Activated T-cell treated with anti-CD3 and anti-CD28 coated beads, Interleukin-2, amount 50 U/mL, for 4 hours (primary cell): ENCODE data around the gene BCKDHB. TPM values are rescaled to one million over a fixed set of nuclear protein-coding genes. Genes with fewer than 3 reads are reported as not detected.

Experiments
- ATAC-seq, 2 donors: fragments of 200-7000 bp; cut with Tn5 transposase; one replicate each; pipeline ENCODE4 v1.10.0; 2021
- DNase-seq: peaks from one replicate; pipeline ENCODE4 v3.0.0-alpha.2; 2020
- H3K27me3 Mint-ChIP-seq: one replicate; pipeline ENCODE4 v1.8.0; 2021; ENCODE audit warnings: low read depth, mixed read lengths
- H3K36me3 Mint-ChIP-seq: one replicate; pipeline ENCODE4 v1.8.0; 2022; ENCODE audit warnings: mixed read lengths; ENCODE audit not compliant: insufficient read depth
- H3K4me1 Mint-ChIP-seq: one replicate; pipeline ENCODE4 v1.8.0; 2021; ENCODE audit warnings: low read depth, mixed read lengths
- H3K4me3 Mint-ChIP-seq: one replicate; pipeline ENCODE4 v1.8.0; 2021; ENCODE audit warnings: mild to moderate bottlenecking, moderate library complexity, mixed read lengths
- H3K9me3 Mint-ChIP-seq: one replicate; pipeline ENCODE4 v1.8.0; 2021; ENCODE audit warnings: mixed read lengths
- total RNA-seq, 3 donors: library from RNA; stranded (reverse); gene quantifications; one replicate each; pipeline ENCODE4 v1.2.1, GENCODE V29; 2021

The BCKDHB gene
- total RNA-seq, 3 donors from 2014 or later, result 7.0 to 9.3 (median 8.0) TPM

GRCh38 chr6:80165819-80166218, 59.3 kb downstream of the BCKDHB start:
- H3K4me1 Mint-ChIP-seq, result peaks cover 15% of the 10 kb centered on the region

GRCh38 chr6:80170433-80170832, 64.0 kb downstream of the BCKDHB start:
- no peak for DNase-seq
- Mint-ChIP-seq H3K9me3 (no peaks in the 10 kb centered on the region), H3K36me3 (peaks cover 22% of the 10 kb centered on the region), H3K4me3 (no peak overlapping the region), H3K27me3 (no peaks in the 10 kb centered on the region), H3K4me1 (peaks cover 6% of the 10 kb centered on the region)
- ATAC-seq, result no peak

More at GRCh38 chr6:80165819-80166218, 59.3 kb downstream of the BCKDHB start:
- Mint-ChIP-seq H3K9me3 (no peaks in the 10 kb centered on the region), H3K4me3 (no peak overlapping the region), H3K27me3 (no peaks in the 10 kb centered on the region), H3K36me3 (peaks cover 8% of the 10 kb centered on the region)
- ATAC-seq (no peak), DNase-seq (no peak)

- DNase-seq (no peak), ATAC-seq (no peak)
- Mint-ChIP-seq H3K9me3 (no peaks in the 10 kb centered on the region), H3K27me3 (no peaks in the 10 kb centered on the region), H3K4me3 (no peak overlapping the region), H3K36me3 (peaks cover 26% of the 10 kb centered on the region), H3K4me1 (no peaks in the 10 kb centered on the region)
These were observed 66.9 kb downstream of the BCKDHB start for GRCh38 chr6:80173411-80173810.

- no peaks in the 10 kb centered on the region for H3K4me1 Mint-ChIP-seq
- no peak for ATAC-seq
- peaks cover 26% of the 10 kb centered on the region for H3K36me3 Mint-ChIP-seq
- DNase-seq, result no peak
- H3K27me3 Mint-ChIP-seq, result no peaks in the 10 kb centered on the region
- H3K4me3 Mint-ChIP-seq, result no peak overlapping the region
- H3K9me3 Mint-ChIP-seq, result no peaks in the 10 kb centered on the region
These were observed 68.6 kb downstream of the BCKDHB start for GRCh38 chr6:80174900-80175572.

GRCh38 chr6:80179695-80180094, 73.2 kb downstream of the BCKDHB start:
- DNase-seq (no peak), ATAC-seq (peak; percentile 63 to 67)
- Mint-ChIP-seq H3K27me3 (no peaks in the 10 kb centered on the region), H3K36me3 (peaks cover 20% of the 10 kb centered on the region), H3K9me3 (peaks cover 2% of the 10 kb centered on the region), H3K4me1 (no peaks in the 10 kb centered on the region), H3K4me3 (no peak overlapping the region)

GRCh38 chr6:80181352-80182081, 75.0 kb downstream of the BCKDHB start:
- no peak for DNase-seq
- no peaks in the 10 kb centered on the region for H3K27me3 Mint-ChIP-seq
- peaks cover 13% of the 10 kb centered on the region for H3K9me3 Mint-ChIP-seq
- no peak for ATAC-seq
- peaks cover 25% of the 10 kb centered on the region for H3K36me3 Mint-ChIP-seq
- H3K4me1 Mint-ChIP-seq, result no peaks in the 10 kb centered on the region
- no peak overlapping the region for H3K4me3 Mint-ChIP-seq

- ATAC-seq (no peak), DNase-seq (no peak)
- Mint-ChIP-seq H3K4me1 (no peaks in the 10 kb centered on the region), H3K27me3 (no peaks in the 10 kb centered on the region), H3K36me3 (peaks cover 27% of the 10 kb centered on the region), H3K4me3 (no peak overlapping the region), H3K9me3 (peaks cover 13% of the 10 kb centered on the region)
These were observed 75.8 kb downstream of the BCKDHB start for GRCh38 chr6:80182308-80182707.

- H3K4me3 Mint-ChIP-seq, result no peak overlapping the region
- peaks cover 13% of the 10 kb centered on the region for H3K9me3 Mint-ChIP-seq
- no peak for DNase-seq
- no peaks in the 10 kb centered on the region for H3K4me1 Mint-ChIP-seq
- peaks cover 27% of the 10 kb centered on the region for H3K36me3 Mint-ChIP-seq
- no peaks in the 10 kb centered on the region for H3K27me3 Mint-ChIP-seq
- no peak for ATAC-seq
These were observed 76.7 kb downstream of the BCKDHB start for GRCh38 chr6:80183019-80183795.

GRCh38 chr6:80185492-80185891, 79.0 kb downstream of the BCKDHB start:
- ATAC-seq (no peak), DNase-seq (no peak)
- Mint-ChIP-seq H3K36me3 (peaks cover 27% of the 10 kb centered on the region), H3K27me3 (no peaks in the 10 kb centered on the region), H3K9me3 (peaks cover 13% of the 10 kb centered on the region), H3K4me3 (no peak overlapping the region), H3K4me1 (no peaks in the 10 kb centered on the region)

GRCh38 chr6:80186082-80186481, 79.6 kb downstream of the BCKDHB start:
- Mint-ChIP-seq H3K9me3 (peaks cover 13% of the 10 kb centered on the region), H3K4me3 (no peak overlapping the region), H3K27me3 (no peaks in the 10 kb centered on the region), H3K4me1 (no peaks in the 10 kb centered on the region), H3K36me3 (peaks cover 27% of the 10 kb centered on the region)
- no peak for ATAC-seq
- no peak for DNase-seq

- H3K4me3 Mint-ChIP-seq, result no peak overlapping the region
- H3K9me3 Mint-ChIP-seq, result no peaks in the 10 kb centered on the region
- H3K36me3 Mint-ChIP-seq, result peaks cover 6% of the 10 kb centered on the region
These were observed 90.4 kb downstream of the BCKDHB start for GRCh38 chr6:80196906-80197305.

GRCh38 chr6:80197474-80197873, 91.0 kb downstream of the BCKDHB start:
- H3K4me1 Mint-ChIP-seq, result no peaks in the 10 kb centered on the region
- ATAC-seq, result no peak
- H3K36me3 Mint-ChIP-seq, result peaks cover 6% of the 10 kb centered on the region

More at GRCh38 chr6:80196906-80197305, 90.4 kb downstream of the BCKDHB start:
- ATAC-seq (no peak), DNase-seq (no peak)
- H3K27me3 Mint-ChIP-seq, result no peaks in the 10 kb centered on the region
- H3K4me1 Mint-ChIP-seq, result no peaks in the 10 kb centered on the region

GRCh38 chr6:80197986-80198385, 91.5 kb downstream of the BCKDHB start:
- Mint-ChIP-seq H3K4me3 (no peak overlapping the region), H3K27me3 (no peaks in the 10 kb centered on the region), H3K36me3 (peaks cover 10% of the 10 kb centered on the region), H3K9me3 (no peaks in the 10 kb centered on the region), H3K4me1 (no peaks in the 10 kb centered on the region)
- DNase-seq (no peak), ATAC-seq (no peak)

More at GRCh38 chr6:80197474-80197873, 91.0 kb downstream of the BCKDHB start:
- Mint-ChIP-seq H3K9me3 (no peaks in the 10 kb centered on the region), H3K4me3 (no peak overlapping the region), H3K27me3 (no peaks in the 10 kb centered on the region)
- DNase-seq, result no peak

- Mint-ChIP-seq H3K4me3 (no peak overlapping the region), H3K27me3 (no peaks in the 10 kb centered on the region), H3K36me3 (peaks cover 20% of the 10 kb centered on the region), H3K4me1 (no peaks in the 10 kb centered on the region), H3K9me3 (no peaks in the 10 kb centered on the region)
- no peak for ATAC-seq
- no peak for DNase-seq
These were observed 96.8 kb downstream of the BCKDHB start for GRCh38 chr6:80203283-80203682.
